Occipital lobe (tissue), 2 donors: ENCODE results near the gene RPF1. TPM values are rescaled to one million over a fixed set of nuclear protein-coding genes. Genes with fewer than 3 reads are reported as not detected.
"Not testable (repeated sequence)": the region's sequence is repeated elsewhere in the genome, so short reads cannot be mapped to it uniquely, and the experiment has no call there.

Experiments
- DNase-seq: peaks from one replicate; lab custom pipeline; 2025; lab: John Stamatoyannopoulos, UW
- total RNA-seq: library from RNA; depleted of rRNA; stranded (reverse); fragments of >200 nt; gene quantifications from one replicate; pipeline ENCODE4 v1.2.3, GENCODE V29; 2014

The RPF1 gene, protein sequence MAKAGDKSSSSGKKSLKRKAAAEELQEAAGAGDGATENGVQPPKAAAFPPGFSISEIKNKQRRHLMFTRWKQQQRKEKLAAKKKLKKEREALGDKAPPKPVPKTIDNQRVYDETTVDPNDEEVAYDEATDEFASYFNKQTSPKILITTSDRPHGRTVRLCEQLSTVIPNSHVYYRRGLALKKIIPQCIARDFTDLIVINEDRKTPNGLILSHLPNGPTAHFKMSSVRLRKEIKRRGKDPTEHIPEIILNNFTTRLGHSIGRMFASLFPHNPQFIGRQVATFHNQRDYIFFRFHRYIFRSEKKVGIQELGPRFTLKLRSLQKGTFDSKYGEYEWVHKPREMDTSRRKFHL
- total RNA-seq, result 34.5 TPM

DNA sequence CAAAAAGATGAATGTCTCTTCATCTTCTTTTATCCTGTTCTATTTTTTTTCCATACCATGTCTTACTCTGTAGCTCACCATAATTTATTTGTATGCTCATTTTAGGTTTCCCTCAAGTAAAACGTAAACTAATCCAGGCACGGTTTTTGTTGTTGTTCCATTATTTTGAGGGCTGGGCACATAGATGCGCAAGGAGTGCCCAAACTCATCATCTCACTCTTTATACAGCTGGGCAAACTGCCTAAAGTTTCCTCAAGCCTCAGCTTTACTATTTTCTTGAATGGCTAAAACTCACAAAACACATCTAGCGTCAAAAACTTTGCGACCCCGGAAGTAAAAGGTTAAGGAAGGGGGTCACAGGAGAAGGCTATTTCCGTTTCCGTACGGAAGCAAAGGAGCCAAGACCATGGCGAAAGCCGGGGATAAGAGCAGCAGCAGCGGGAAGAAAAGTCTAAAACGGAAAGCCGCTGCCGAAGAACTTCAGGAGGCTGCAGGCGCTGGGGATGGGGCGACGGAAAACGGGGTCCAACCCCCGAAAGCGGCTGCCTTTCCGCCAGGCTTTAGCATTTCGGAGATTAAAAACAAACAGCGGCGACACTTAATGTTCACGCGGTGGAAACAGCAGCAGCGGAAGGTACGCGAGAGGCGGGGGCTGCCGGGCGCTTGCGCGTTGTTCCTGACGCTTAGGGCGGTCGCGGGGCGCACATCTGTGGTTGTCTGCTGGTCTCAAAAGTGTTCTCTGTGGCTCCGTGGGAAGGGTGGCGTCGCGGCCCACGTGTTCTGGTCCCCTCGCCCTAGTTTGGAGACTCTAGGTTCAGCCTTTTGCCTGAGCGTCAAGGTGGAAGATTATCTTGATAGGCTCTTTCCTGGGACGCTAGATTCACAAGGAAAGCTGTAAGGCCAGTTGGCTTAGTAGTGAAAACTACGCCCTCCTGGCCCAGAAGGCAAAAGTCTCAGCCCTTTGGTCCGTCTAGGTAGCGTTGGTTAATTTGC, at the start of gene RPF1:
Gene RPF1, plus strand, starts transcription at position 391 of the 993 bp plus-strand sequence. Its CDS starts 16 bp downstream, at position 407.
- DNase-seq, result peak; percentile 49

DNA sequence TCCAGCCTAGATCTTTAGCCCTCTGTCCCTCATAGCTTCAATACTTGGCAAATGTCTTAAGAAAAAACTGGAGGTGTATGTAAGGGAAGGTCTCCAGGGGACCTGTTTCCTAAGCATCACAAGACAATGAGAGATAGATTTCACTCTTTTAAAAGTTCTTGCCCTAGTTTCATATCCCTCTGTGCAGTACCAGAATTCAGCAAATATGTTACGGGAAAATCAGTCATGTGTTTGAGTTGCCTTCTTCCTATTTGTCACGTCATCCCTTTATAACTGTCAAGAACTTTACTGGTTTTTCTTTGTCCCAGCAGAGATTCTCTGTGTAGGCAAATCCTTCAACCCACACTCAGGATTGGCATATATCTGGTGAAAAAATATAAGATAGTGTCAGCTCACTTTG, 48.5 kb upstream of the RPF1 start:
- no peak for DNase-seq

DNA sequence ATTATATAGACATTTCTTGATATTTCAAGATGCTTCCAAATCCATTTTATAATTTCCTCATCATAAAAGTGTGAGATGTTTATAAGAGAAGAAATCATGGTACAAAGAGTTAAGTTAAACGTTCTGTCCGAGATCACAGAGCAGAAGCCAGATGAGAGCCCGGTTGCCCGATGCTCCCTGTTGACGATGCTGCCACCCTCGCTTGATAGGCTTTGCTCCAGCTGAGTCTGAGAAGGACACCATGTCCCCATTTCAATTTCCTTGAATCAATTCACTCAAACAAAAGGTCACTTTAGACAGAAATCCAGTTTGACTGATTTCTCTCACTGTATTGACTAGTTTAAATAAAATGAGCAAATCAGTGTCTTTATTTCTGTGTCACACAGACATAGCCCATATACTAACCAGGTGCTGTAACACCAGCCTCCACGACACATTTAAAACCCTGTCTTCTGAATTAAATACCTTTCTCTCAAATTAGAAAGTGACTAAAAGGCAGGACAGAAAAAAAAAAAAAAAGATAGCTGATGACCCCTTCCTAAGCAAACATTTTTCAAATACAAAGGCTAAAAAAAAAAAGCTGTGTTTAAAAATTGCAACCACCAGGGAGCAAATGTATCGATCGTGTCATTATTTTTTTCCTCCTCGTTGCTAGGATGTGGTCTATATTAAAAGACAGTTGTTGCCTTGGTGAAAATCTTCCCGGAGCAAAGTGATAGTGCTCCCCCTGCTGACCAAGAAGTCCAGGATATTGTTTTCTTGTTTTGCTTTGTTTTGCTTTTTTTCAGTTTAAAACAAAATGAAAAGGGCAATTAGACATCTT, 45.6 kb upstream of the RPF1 start:
- DNase-seq, result peak; percentile 39

DNA sequence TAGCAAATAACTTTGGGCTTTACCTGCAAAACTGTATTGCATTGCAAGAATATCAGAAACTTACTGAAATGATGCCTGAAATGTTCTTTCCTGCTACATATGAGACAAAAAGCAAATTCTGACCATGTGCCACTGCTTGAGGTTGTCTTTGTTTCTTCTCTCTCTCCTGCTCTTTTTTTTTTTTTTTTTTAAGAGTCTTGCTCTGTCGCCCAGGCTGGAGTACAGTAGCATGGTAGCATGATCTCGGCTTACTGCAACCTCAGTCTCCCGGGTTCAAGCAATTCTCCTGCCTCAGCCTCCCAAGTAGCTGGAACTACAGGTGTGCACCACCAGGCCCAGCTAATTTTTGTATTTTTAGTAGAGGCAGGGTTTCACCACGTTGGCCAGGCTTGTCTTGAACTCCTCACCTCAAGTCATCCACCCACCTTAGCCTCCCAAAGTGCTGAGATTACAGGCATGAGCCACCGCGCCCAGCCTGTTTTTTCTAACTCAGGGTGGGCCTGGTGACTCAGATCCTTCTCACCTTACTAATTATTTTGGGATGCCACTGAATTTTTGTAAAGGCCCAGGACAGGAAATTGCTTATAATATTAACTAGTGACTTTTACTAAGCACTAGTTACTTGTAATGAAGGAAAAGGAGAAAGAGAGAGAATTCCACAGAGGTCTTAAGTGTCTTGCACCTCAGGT, 44.8 kb upstream of the RPF1 start:
- DNase-seq, result no peak

DNA sequence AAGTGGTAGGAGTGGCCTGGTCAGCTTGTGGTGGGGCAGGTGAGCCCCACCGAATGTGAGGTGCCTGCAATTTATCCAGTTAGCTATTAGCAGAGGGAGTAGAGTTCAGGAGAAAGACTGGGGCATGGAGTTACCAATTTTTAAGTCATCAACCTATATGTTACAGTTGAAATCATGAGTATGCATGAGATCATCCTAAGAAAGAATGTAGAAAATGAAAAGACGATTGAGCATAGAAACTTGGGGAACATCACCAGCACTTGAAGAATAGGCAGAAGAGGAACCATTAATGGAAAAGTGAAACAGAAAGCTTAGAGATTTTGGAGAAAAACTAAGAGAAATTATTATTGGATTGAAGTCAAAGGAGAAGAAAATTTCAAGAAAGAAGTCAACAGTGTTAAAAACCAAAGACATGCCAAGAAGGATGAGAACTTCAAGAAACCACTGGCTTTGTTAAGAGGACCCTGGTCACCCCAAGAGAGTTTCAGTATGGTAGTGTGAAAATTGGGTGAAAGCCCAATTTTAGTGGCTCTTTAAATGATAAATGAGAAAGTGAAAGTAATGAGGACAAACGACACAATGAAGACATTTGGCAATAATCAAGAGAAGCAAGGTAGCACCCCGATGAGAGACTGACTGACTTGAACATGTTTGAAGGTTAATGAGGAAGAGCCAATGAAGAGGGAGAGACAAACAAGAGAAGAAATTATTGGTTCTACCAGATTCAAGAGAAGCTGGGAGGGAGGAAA, 44.1 kb upstream of the RPF1 start:
- no peak for DNase-seq

DNA sequence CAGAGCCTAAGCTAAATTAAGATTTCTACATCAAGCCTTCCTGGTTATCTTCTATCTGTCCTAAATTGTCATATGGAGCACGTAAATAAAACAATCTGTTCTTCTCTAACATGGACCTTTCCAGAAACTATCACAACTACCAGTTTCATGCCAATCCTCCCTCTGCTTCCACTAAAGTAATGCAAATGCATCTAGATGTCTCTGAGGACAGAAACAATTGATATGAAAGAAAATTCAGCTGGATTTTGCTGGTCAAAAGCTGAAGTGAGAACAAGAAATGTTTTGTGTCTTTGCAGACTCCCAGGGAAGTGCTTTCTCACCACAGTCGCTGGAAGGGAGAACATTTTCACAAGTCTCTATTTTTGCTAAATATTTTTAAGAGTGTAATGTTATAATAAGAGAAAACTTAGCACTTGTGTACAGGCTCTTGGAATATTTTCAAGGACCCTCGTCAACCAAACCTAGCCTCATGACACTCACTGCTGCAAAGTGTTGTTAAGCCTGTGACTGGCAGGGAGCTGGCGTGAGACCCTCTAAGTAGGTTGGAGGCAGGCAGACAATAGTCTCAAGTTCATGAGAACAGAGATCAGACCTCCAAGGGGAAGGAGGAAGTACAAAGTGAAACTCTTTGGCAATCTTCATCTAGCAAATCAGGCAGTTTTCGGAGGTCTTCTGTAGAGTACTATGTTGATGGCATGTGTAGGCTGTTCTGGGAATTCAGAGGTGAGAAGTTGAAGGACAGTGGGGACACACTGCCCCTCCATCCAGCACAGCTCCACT, 42.0 kb upstream of the RPF1 start:
- no peak for DNase-seq

DNA sequence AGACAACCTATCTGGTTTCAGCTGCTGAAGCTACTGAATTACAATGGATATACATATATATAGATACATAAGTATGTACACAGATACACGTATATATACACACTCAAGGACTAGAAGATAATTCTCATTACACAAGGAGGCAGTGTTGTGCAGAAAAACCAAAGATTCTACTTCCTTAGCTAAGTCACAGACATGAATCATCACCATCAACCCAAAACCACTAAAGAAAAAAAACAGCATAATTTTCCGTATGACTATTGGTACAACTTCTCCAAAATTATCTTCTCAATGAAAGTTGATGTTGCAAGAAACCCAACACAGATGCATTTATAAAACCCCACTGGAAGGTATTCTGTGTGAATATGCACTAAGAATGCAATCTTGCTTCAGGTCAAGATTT, 36.8 kb upstream of the RPF1 start:
- no peak for DNase-seq

DNA sequence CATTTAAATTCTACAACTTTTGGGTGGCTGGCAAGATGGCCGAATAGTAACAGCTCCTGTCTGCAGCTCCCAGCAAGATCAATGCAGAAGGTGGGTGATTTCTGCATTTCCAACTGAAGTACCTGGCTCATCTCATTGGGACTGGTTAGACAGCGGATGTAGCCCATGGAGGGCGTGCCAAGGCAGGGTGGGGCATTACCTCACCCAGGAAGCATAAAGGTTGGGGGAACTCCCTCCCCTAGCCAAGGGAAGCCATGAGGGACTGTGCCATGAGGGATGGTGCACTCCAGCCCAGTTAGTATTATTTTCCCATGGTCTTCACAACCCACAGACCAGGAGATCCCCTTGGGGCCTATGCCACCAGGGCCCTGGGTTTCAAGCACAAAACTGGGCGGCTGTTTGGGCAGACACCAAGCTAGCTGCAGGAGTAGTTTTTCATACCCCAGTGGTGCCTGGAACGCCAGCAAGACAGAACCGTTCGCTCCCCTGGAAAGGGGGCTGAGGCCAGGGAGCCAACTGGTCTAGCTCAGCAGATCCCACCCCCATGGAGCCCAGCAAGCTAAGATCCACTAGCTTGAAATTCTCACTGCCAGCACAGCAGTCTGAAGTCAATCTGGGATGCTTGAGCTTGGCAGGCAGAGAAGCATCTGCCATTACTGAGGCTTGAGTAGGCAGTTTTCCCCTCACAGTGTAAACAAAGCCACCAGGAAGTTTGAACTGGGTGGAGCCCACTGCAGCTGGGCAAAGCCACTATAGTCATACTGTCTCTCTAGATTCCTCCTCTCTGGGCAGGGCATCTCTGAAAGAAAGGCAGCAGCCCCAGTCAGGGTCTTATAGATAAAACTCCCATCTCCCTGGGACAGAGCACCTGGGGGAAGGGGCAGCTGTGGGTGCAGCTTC, 36.1 kb upstream of the RPF1 start:
- DNase-seq, result not testable (repeated sequence)

DNA sequence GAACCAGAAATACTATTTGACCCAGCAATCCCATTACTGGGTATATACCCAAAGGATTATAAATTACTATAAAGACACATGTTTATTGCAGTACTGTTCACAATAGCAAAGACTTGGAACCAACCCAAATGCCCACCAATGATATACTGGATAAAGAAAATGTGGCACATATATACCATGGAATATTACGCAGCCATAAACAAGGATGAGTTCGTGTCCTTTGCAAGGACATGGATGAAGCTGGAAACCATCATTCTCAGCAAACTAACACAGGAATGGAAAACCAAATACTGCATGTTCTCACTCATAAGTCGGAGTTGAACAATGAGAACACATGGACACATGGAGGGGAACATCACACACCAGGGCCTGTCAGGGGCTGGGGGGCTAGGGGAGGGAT, 30.4 kb upstream of the RPF1 start:
- DNase-seq, result not testable (repeated sequence)

DNA sequence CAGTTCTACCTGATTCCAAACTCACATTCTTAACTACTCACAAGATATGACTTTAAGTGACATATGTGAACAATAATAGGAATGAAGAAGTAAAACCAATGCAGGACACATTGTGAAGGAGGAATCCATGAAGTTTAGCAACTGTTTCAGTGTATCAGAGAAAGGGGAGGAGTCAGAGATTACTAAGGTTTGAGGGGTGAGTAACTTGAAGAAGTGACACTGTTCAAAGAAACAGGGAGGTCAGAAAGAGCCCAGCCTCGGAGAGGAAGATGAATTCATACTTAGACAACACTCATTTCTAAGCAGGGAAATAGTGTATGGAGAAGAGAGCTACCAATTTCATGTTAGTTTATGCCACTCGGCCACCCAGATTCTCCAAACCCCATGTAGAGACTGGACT, 28.2 kb upstream of the RPF1 start:
- DNase-seq, result no peak

DNA sequence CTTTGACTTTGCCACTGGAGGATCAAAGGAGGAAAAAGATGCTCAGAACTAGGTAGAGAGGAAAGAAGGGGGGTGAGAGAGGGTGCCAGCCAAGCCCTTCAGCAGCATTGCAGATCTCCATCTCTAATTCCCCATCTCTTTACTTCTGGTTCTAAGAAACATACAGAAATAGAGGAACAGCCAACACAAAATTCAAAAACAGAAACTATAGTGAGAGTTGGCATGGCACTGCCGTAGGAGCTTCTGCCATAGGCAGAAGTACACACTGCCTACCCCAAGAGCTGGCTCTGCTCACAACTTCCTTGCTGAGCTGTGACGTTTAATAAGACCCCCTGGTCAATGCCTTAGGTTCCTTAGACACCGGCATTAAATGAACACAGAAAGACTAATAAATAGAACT, 26.6 kb upstream of the RPF1 start:
- DNase-seq, result no peak

DNA sequence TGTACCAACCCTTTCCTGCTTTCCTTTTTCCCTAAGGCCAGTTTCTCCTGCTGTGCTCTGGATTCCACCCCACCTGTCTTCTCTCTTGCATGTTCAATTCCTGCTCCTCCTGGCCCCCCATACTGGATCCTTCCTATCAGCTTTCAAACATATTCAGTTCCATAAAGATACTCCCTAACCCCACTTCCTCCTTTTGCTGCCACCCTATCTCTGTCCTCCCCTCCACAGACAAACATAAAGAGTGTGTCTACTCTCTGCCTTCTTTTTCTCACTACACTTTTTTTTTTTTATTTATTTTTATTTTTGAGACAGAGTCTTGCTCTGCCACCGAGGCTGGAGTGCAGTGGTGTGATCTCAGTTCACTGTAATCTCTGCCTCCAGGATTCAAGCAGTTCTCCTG, 16.9 kb upstream of the RPF1 start:
- DNase-seq, result no peak

DNA sequence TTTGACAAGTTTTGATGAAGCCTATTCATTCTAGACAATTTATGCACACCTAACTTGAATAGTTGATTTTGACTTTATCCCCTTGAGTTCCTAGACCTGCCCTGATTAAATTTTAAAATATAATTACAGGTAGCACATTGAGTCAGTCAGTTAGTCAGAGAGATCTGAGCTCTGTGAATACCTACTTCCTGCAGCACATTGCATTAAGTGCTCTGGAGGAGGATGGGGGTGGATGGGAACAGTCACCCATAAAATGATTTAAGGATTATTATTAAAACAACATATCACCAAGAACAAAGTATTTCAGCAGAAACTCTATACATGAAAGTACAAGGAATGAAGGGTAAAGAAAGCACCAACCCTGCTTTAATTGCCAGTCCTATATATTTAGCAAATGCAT, 11.8 kb upstream of the RPF1 start:
- no peak for DNase-seq

DNA sequence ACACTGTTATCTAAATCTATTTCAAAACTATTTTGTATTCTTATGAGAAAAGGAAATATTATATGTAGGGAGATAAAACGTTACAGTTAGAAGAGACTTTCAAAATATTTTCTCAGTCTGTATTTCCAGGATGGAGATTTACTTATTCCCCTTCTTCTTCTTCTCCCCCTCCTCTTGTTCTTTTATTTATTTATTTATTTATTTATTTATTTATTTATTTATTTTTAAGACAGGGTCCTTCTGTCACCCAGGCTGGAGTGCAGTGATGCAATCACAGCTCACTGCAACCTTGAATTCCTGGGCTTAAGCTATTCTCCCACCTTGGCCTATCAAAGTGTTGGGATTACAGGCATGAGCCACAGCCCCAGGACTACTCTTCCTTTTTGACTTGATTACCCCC, 2.8 kb upstream of the RPF1 start:
- no peak for DNase-seq

DNA sequence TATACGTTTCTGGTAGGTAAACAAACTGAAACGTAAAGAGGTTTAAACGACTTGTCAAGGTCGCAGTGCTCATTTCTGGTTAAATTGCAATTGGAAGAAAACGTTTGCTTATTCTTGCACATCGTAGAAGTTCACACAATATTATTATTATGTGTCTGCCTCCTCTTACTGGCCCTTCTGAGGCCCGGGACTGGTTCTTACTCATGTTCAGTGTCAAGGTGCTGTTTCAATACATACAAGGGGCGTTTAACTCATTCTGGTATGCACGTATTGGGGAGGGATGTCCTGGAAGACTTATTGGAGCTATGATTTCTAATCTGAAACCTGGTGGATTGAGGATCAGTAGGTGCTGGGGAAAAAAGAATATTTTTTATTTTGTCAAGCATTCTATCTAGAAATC, 932 bp downstream of the RPF1 start:
- DNase-seq, result no peak

DNA sequence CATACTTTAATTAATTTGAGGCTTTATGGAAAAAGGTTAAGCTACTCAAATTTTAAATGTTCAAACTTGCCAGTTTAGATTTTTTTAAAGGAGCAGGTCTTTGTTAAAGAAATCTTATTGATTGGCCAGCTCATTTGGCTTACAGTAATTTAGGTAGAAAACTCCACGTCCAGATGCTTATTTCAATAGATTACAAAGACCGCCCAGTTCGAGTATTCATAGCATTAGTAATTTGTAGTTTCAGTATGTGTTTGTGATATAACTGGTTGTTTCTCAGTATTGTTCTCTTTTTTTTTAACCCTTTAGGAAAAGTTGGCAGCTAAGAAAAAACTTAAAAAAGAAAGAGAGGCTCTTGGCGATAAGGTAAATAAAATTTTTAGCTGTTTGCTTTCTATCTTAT, 1.6 kb downstream of the RPF1 start:
- DNase-seq, result no peak

DNA sequence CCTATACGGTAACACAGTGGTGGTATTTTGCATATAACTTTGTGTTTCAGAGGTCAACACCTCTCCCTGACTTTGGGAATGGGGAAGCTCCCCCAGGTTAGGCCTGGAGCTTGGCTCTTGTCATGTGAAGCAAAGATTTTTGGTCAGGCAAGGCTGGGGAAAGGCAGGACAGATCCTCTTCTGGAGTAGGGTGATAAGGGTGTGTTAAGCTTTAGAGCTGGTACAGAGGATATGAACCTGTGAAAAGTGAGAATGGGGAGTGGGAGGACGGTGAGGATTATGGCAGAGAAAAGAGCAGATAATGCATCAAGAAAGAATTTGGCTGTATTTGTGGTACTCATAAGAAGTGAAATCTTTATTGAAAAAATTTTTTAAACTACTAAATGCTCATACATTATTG, 2.3 kb downstream of the RPF1 start:
- no peak for DNase-seq

DNA sequence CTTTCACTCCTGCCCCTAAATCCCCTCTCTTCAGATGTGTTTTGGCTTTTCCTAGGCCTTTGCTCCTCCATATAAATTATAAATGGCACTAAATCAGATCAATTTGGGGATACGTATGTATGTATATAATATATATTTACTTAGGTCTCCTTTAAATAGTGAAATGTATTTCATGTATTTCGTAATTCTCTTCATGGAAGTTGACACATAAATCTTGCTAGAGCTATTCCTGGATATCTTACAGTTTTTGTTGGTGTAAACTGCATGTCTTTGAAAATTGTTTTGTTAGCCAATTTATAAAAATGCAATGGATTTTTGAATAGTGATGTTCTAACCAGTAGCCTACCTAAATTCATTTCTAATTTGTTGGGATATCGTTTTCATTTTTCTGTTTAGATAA, 9.0 kb downstream of the RPF1 start:
- DNase-seq, result no peak

DNA sequence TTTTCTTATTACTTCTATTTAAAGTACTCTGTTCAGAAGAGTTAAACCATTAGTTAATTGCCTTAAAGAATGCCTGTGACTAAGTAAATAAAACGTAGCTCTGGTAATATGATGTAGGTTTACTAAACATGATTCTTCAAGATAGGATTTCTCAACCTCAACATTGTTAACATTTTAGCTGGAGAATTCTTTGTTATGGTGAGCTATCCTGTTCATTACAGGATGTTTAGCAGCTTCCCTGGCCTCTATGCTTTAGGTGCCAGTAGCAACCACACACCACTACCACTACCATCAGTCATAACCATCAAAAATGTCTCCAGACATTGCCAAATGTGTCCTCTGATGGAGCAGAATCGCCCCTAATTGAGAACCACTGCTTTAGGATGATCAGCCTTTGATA, 10.7 kb downstream of the RPF1 start:
- DNase-seq, result no peak
